GM13976 (cell line): ENCODE results near the gene REV3L.

Source experiments
- DNase-seq: peaks from one replicate; pipeline ENCODE4 v3.0.0; 2012; ENCODE audit warnings: low spot score
- in situ Hi-C: fragments of 300-500 bp; cut with MboI; formaldehyde crosslinking; loops from one replicate; pipeline ENCODE4 v1.12.0; 2022; ENCODE audit warnings: low sequenced_read_pairs, mixed read lengths, inconsistent platforms; ENCODE audit not compliant: unreplicated experiment
- TF ChIP-seq, protein P1 (sequence below): IDR thresholded peaks from 2 replicates; pipeline ENCODE4 v1.5.1; 2012; ENCODE audit warnings: borderline replicate concordance, mild to moderate bottlenecking; ENCODE audit not compliant: insufficient read depth; ENCODE audit errors: extremely low read depth, missing control alignments, control extremely low read depth

The REV3L gene

GRCh38 chr6:111471958-111472357 lies 11.1 kb downstream of the REV3L start:
- DNase-seq: no peak
- in situ Hi-C loops: loop anchor here (10.0 kb wide), 1 partner anchor 207 kb away; no protein-coding TSS in a partner anchor
- TF ChIP-seq, protein P1, sequence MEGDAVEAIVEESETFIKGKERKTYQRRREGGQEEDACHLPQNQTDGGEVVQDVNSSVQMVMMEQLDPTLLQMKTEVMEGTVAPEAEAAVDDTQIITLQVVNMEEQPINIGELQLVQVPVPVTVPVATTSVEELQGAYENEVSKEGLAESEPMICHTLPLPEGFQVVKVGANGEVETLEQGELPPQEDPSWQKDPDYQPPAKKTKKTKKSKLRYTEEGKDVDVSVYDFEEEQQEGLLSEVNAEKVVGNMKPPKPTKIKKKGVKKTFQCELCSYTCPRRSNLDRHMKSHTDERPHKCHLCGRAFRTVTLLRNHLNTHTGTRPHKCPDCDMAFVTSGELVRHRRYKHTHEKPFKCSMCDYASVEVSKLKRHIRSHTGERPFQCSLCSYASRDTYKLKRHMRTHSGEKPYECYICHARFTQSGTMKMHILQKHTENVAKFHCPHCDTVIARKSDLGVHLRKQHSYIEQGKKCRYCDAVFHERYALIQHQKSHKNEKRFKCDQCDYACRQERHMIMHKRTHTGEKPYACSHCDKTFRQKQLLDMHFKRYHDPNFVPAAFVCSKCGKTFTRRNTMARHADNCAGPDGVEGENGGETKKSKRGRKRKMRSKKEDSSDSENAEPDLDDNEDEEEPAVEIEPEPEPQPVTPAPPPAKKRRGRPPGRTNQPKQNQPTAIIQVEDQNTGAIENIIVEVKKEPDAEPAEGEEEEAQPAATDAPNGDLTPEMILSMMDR: no peak

- TF ChIP-seq, protein P1: no peak
- in situ Hi-C loops: loop anchor here (10.0 kb wide), 1 partner anchor 207 kb away; no protein-coding TSS in a partner anchor
- no peak for DNase-seq
Measured at GRCh38 chr6:111471533-111471932, 11.5 kb downstream of the REV3L start.

- DNase-seq: no peak
- in situ Hi-C loops: loop anchor here (10.0 kb wide), 1 partner anchor 206 kb away; no protein-coding TSS in a partner anchor
- TF ChIP-seq, protein P1: no peak
Measured at GRCh38 chr6:111470991-111471390, 12.0 kb downstream of the REV3L start.

- TF ChIP-seq, protein P1: no peak
- in situ Hi-C loops: no loop called here
- DNase-seq: no peak
Measured at GRCh38 chr6:111469543-111469942, 13.5 kb downstream of the REV3L start.

- no peak for DNase-seq
- in situ Hi-C loops: no loop called here
- TF ChIP-seq, protein P1: no peak
Measured at GRCh38 chr6:111468329-111469012, 14.5 kb downstream of the REV3L start.

DNA sequence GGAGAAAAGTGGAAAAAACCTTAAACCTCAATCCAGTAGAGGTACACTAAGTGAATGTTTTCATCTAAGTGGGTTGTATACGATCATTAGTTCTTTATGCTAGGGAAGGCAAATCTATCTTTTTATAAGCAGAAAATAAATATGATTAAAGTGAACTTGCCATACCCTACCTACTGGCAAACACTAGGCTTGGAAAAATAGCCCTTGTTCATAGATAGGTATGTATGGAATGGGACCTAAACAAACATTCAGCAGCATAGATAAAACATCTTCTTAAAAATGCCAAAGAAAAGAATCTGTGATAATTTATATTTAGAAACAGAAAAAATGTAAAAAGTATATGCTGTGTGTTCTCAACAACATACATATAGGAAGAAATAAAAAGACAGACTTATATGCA lies 18.8 kb downstream of the REV3L start:
- DNase-seq: no peak
- TF ChIP-seq, protein P1: no peak
- in situ Hi-C loops: no loop called here
